Neuronal stem cell (in vitro differentiated cells): ENCODE measurements around the gene GRIA4.
"Not testable (repeated sequence)": the region's sequence is repeated elsewhere in the genome, so short reads cannot be mapped to it uniquely, and the experiment has no call there.

Experiments used
- DNase-seq: peaks from one replicate; pipeline ENCODE4 v3.0.0-alpha.2; 2013; ENCODE audit warnings: low spot score
- H2AFZ ChIP-seq: one replicate; pipeline ENCODE4 v1.6.1; 2013; ENCODE audit warnings: mild to moderate bottlenecking, low read length, inconsistent platforms
- H2AK5ac ChIP-seq: 2 replicates; pipeline ENCODE4 v1.6.1; 2013; ENCODE audit warnings: low read depth, mild to moderate bottlenecking, inconsistent platforms, low read length, moderate library complexity, mixed read lengths
- H2BK120ac ChIP-seq: 2 replicates; pipeline ENCODE4 v1.6.1; 2013; ENCODE audit warnings: low read depth, mild to moderate bottlenecking, inconsistent platforms, low read length, moderate library complexity, mixed read lengths
- H2BK12ac ChIP-seq: one replicate; pipeline ENCODE4 v1.6.1; 2013; ENCODE audit warnings: low read length, inconsistent platforms
- H2BK15ac ChIP-seq: 2 replicates; pipeline ENCODE4 v1.6.1; 2013; ENCODE audit warnings: mild to moderate bottlenecking, low read length, inconsistent platforms, mixed read lengths
- H2BK5ac ChIP-seq: one replicate; pipeline ENCODE4 v1.6.1; 2013; ENCODE audit warnings: inconsistent platforms, mild to moderate bottlenecking, low read length, moderate library complexity
- H3K14ac ChIP-seq: one replicate; pipeline ENCODE4 v1.6.1; 2013; ENCODE audit warnings: low read length, inconsistent platforms
- H3K18ac ChIP-seq: 2 replicates; pipeline ENCODE4 v1.6.1; 2013; ENCODE audit warnings: low read length, inconsistent platforms
- H3K23ac ChIP-seq: 2 replicates; pipeline ENCODE4 v1.6.1; 2013; ENCODE audit warnings: low read depth, mild to moderate bottlenecking, mixed read lengths, low read length, inconsistent platforms; ENCODE audit not compliant: poor library complexity
- H3K27ac ChIP-seq: replicated peaks from 3 replicates; pipeline ENCODE4 v1.5.1; 2013; ENCODE audit warnings: low read length, inconsistent platforms
- H3K27me3 ChIP-seq, 3 experiments: 2 replicates each; pipeline ENCODE4 v1.6.1; 2013; ENCODE audit warnings: low read length in 3 of 3, mild to moderate bottlenecking in 2 of 3, inconsistent platforms in 1 of 3, low read depth in 1 of 3, mixed read lengths in 1 of 3, moderate library complexity in 1 of 3; ENCODE audit not compliant: control insufficient read depth in 3 of 3, insufficient read depth in 3 of 3
- H3K36me3 ChIP-seq, 2 donors: replicated peaks in 1 of 2; 2 replicates each; pipeline ENCODE4 v1.6.1; 2013; ENCODE audit warnings: low read length in 2 of 2; ENCODE audit not compliant: control insufficient read depth in 2 of 2, insufficient read depth in 2 of 2
- H3K4ac ChIP-seq: 2 replicates; pipeline ENCODE4 v1.6.1; 2013; ENCODE audit warnings: inconsistent platforms, mild to moderate bottlenecking, low read length, moderate library complexity
- H3K4me1 ChIP-seq, 2 donors: 1 replicate in 1 of 2; 2 replicates in 1 of 2; pipeline ENCODE4 v1.6.1; 2013; ENCODE audit warnings: low read length in 2 of 2, low read depth in 1 of 2; ENCODE audit not compliant: control insufficient read depth in 2 of 2, insufficient read depth in 1 of 2
- H3K4me2 ChIP-seq: one replicate; pipeline ENCODE4 v1.6.1; 2013; ENCODE audit warnings: mild to moderate bottlenecking, low read length, inconsistent platforms; ENCODE audit not compliant: insufficient read depth, poor library complexity, severe bottlenecking
- H3K4me3 ChIP-seq, 2 donors: 2 replicates each; pipeline ENCODE4 v1.5.1; 2013; ENCODE audit warnings: low read length in 2 of 2, mild to moderate bottlenecking in 2 of 2, inconsistent platforms in 1 of 2, moderate library complexity in 1 of 2
- H3K79me1 ChIP-seq: one replicate; pipeline ENCODE4 v1.6.1; 2013; ENCODE audit warnings: low read depth, mild to moderate bottlenecking, inconsistent platforms, low read length, moderate library complexity
- H3K9ac ChIP-seq: one replicate; pipeline ENCODE4 v1.6.1; 2013; ENCODE audit warnings: mild to moderate bottlenecking, low read depth, low read length, inconsistent platforms; ENCODE audit not compliant: poor library complexity
- H3K9me3 ChIP-seq, 2 donors: replicated peaks in 1 of 2; 2 replicates each; pipeline versions ENCODE3 to v1.6.1; 2013; ENCODE audit warnings: low read length in 2 of 2, mild to moderate bottlenecking in 2 of 2, inconsistent platforms in 1 of 2, low read depth in 1 of 2, mixed read lengths in 1 of 2, moderate library complexity in 1 of 2; ENCODE audit not compliant: control insufficient read depth in 2 of 2, insufficient read depth in 1 of 2
- H4K8ac ChIP-seq: one replicate; pipeline ENCODE4 v1.6.1; 2013; ENCODE audit warnings: low read depth, mild to moderate bottlenecking, inconsistent platforms, low read length, moderate library complexity
- H4K91ac ChIP-seq: one replicate; pipeline ENCODE4 v1.6.1; 2013; ENCODE audit warnings: low read length, low read depth, mild to moderate bottlenecking, inconsistent platforms; ENCODE audit not compliant: poor library complexity
- whole genome bisulfite sequencing, 2 donors: extraction: QIAGEN DNeasy Blood & Tissue Kit; methylation state at CpG; one replicate each; pipeline ENCODE4 v1.1.7; 2013; ENCODE audit warnings: missing lambda C conversion rate in 2 of 2, mixed read lengths in 1 of 2; ENCODE audit not compliant: insufficient read length in 2 of 2, insufficient replicate concordance in 1 of 2; ENCODE audit errors: extremely low coverage in 2 of 2; 5-methylcytosine and 5-hydroxymethylcytosine counted together

Gene GRIA4

DNA sequence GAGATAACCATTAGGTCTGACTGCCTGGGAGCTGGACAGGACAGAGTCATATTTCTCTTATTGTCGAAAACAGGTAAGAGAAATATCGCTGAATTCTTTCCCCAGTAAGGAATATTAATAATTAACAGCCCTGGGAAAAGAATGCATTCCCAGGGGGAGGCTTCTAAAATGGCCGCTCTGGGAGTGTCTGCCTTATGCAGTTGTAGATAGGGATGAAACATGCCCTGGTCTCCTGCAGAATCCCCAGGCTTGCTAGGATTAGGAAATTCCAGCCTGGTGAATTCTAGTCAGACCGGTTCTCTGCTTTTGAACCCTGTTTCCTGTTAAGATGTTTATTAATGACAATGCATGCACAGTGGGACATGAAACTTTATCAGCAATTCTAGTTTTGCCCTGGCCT is 393.2 kb downstream of the GRIA4 start:
- H3K9ac ChIP-seq, H3K27ac ChIP-seq, H3K4me1 ChIP-seq, H2BK15ac ChIP-seq, H2BK120ac ChIP-seq, H4K8ac ChIP-seq, H2AFZ ChIP-seq, H2BK5ac ChIP-seq, H3K4me2 ChIP-seq, H2AK5ac ChIP-seq, H3K4me3 ChIP-seq, H3K79me1 ChIP-seq, H3K18ac ChIP-seq, DNase-seq, H3K14ac ChIP-seq, H3K23ac ChIP-seq, H2BK12ac ChIP-seq, H4K91ac ChIP-seq, H3K27me3 ChIP-seq, H3K4ac ChIP-seq: not testable (repeated sequence)
- H3K36me3 ChIP-seq: peaks cover 9 to 44% of the 10 kb centered on the region in 2 donors
- peaks cover 7 to 22% of the 10 kb centered on the region in 2 donors for H3K9me3 ChIP-seq
- WGBS, 2 donors: no CpG with 5 or more reads among the region's 4 CpGs

DNA sequence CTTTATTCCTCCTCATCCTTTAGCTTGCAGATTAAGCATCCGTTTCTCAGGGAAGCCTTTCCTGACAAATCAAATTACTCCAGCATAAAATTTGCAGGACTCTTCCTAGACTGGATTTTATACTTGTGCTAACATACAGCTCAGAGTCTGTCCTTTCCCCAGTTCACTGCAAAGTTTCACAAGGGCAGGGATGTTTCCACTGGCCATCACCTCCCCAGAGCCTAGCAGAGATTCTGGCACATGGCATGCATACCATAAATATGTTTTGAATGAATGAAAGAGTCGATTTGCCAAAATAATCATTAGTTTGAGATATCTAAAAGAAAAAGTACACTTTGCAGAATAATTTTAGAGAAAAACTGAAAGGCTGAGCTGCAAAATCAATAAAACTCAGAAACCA is 401.6 kb downstream of the GRIA4 start:
- Histone ChIP-seq H3K23ac (no peak overlapping the region), H2AK5ac (no peak overlapping the region), H2BK5ac (no peak overlapping the region), H3K9ac (no peak overlapping the region), H3K9me3 (peaks cover 0 to 12% of the 10 kb centered on the region in 2 donors), H3K18ac (no peak overlapping the region), H4K8ac (no peak overlapping the region), H2AFZ (no peak overlapping the region), H4K91ac (no peak overlapping the region), H3K4me1 (peaks cover 5 to 9% of the 10 kb centered on the region in 2 donors), H3K36me3 (peaks cover 7 to 72% of the 10 kb centered on the region in 2 donors), H3K79me1 (no peaks in the 10 kb centered on the region), H3K4ac (no peak overlapping the region), H2BK12ac (no peak overlapping the region), H3K14ac (no peak overlapping the region), H3K4me3 (no peak overlapping the region), H2BK15ac (no peak overlapping the region), H2BK120ac (no peak overlapping the region), H3K27ac (peak overlapping the region; percentile 67), H3K4me2 (no peak overlapping the region), H3K27me3 (no peaks in the 10 kb centered on the region)
- DNase-seq: no peak
- no CpG with 5 or more reads among the region's 2 CpGs for WGBS, 2 donors

DNA sequence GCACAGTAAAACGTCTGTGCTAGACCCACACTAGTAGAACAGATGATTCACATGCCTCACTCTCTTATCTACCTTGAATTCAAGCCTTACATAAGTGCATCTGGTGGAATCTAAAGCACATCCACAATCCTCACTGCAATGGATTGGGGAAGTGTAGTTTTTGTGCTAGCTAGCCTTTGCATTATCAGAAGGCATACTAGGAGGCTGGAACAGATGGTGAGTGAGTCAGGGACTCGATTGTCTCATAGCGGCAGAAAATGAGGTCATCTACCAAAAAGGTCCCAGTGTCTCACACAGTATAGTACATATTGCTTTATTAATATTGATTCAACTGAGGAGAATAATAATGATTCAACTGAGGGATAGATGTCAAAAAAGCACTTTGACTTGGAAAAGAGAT is 402.9 kb downstream of the GRIA4 start:
- Histone ChIP-seq H4K8ac (no peak overlapping the region), H3K79me1 (no peaks in the 10 kb centered on the region), H2AFZ (no peak overlapping the region), H2BK5ac (no peak overlapping the region), H3K27ac (peak overlapping the region; percentile 62), H2BK15ac (no peak overlapping the region), H4K91ac (no peak overlapping the region), H2BK120ac (no peak overlapping the region), H3K18ac (no peak overlapping the region), H3K4me2 (no peak overlapping the region), H3K23ac (no peak overlapping the region), H3K36me3 (peaks cover 7 to 59% of the 10 kb centered on the region in 2 donors), H3K4me1 (peaks cover 5 to 9% of the 10 kb centered on the region in 2 donors), H2AK5ac (no peak overlapping the region), H3K4me3 (no peak overlapping the region), H3K9ac (no peak overlapping the region), H3K9me3 (peaks cover 0 to 8% of the 10 kb centered on the region in 2 donors), H3K27me3 (no peaks in the 10 kb centered on the region), H3K14ac (no peak overlapping the region), H2BK12ac (no peak overlapping the region), H3K4ac (no peak overlapping the region)
- no peak for DNase-seq
- WGBS, 2 donors: no CpG with 5 or more reads among the region's 3 CpGs

DNA sequence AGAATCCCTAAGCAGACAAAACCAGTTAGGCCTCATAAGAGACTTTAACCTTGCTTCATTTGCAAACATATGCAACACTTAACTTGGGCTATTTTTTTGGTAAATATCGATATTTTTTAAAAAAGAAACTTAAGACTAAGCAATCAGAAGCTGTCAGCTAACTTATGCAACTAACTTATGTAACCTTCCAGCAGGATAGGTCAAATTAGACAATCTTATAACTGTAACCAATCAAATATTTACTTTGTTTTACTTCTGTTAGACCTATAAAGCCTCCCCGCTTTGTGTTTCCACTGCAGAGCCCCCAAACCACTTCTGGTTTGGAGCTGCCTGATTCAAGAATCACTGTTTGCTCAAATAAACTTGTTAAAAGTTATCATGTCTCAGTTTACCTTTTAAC is 404.2 kb downstream of the GRIA4 start:
- Histone ChIP-seq H2AFZ (no peak overlapping the region), H3K14ac (no peak overlapping the region), H3K36me3 (peaks cover 6 to 48% of the 10 kb centered on the region in 2 donors), H3K27ac (no peak overlapping the region), H3K4me2 (no peak overlapping the region), H4K91ac (no peak overlapping the region), H3K4ac (no peak overlapping the region), H2AK5ac (no peak overlapping the region), H3K9me3 (peaks cover 0 to 8% of the 10 kb centered on the region in 2 donors), H3K4me3 (no peak overlapping the region), H2BK5ac (no peak overlapping the region), H3K23ac (no peak overlapping the region), H2BK120ac (no peak overlapping the region), H2BK12ac (no peak overlapping the region), H4K8ac (no peak overlapping the region), H3K79me1 (no peaks in the 10 kb centered on the region), H3K4me1 (peaks cover 5 to 10% of the 10 kb centered on the region in 2 donors), H3K27me3 (no peaks in the 10 kb centered on the region), H3K9ac (no peak overlapping the region), H2BK15ac (no peak overlapping the region), H3K18ac (no peak overlapping the region)
- no CpG with 5 or more reads among the region's 2 CpGs for WGBS, 2 donors
- DNase-seq: no peak
